Breast epithelium (tissue), 4 donors: ENCODE measurements around the gene RPL10. TPM values are rescaled to one million over a fixed set of nuclear protein-coding genes. Genes with fewer than 3 reads are reported as not detected.

Experiments used
- DNase-seq, 2 donors: peaks; one replicate each; pipeline ENCODE4 v3.0.0-alpha.2; 2019; ENCODE audit warnings: low spot score in 2 of 2
- H3K27ac ChIP-seq, 2 donors: fragments of 200-600 bp; sonication (generic) in 1 of 2; one replicate each; pipeline ENCODE4 v1.5.1; 2016 to 2019; ENCODE audit warnings: mild to moderate bottlenecking in 1 of 2
- H3K27me3 ChIP-seq, 2 donors: fragments of 200-600 bp; sonication (generic) in 1 of 2; one replicate each; pipeline versions ENCODE4 v1.5.1 to v1.6.0; 2017 to 2019; ENCODE audit warnings: control low read depth in 1 of 2, mild to moderate bottlenecking in 1 of 2
- H3K36me3 ChIP-seq: fragments of 200-600 bp; one replicate; pipeline ENCODE4 v1.5.1; 2019
- H3K4me1 ChIP-seq, 2 donors: fragments of 200-600 bp; sonication (generic); one replicate each; pipeline ENCODE4 v1.5.1; 2016 to 2019; ENCODE audit warnings: control low read depth in 1 of 2
- H3K4me3 ChIP-seq, 3 donors: fragments of 200-600 bp; sonication (generic); 1 replicate in 2 of 3; 2 replicates in 1 of 3; pipeline ENCODE4 v1.5.1; 2016 to 2019; ENCODE audit warnings: mild to moderate bottlenecking in 3 of 3, moderate library complexity in 2 of 3
- H3K9me3 ChIP-seq, 2 donors: fragments of 200-600 bp; sonication (generic) in 1 of 2; one replicate each; pipeline ENCODE4 v1.5.1; 2016 to 2019; ENCODE audit warnings: control low read depth in 1 of 2
- CTCF ChIP-seq, 3 donors: fragments of 450-650 bp; IDR thresholded peaks; one replicate each; pipeline ENCODE4 v1.5.1; 2016 to 2017; ENCODE audit warnings: antibody characterized with exemption in 3 of 3, mild to moderate bottlenecking in 3 of 3, moderate library complexity in 3 of 3
- POLR2A ChIP-seq: fragments of 450-650 bp; IDR thresholded peaks from one replicate; pipeline ENCODE4 v1.6.1; 2016; ENCODE audit warnings: antibody characterized with exemption, mild to moderate bottlenecking, moderate library complexity
- POLR2AphosphoS5 ChIP-seq, 3 donors: sonication (generic); formaldehyde crosslinking; IDR thresholded peaks; one replicate each; pipeline ENCODE4 v1.6.1; 2017; ENCODE audit warnings: antibody characterized with exemption in 3 of 3
- intact Hi-C: fragments of 100-400 bp; cut with DNase I; formaldehyde crosslinking; loops from one replicate; pipeline ENCODE4 v1.15.1; 2023; ENCODE audit warnings: low total_unique reads
- total RNA-seq, 3 donors: library from RNA; depleted of rRNA; stranded (reverse); fragments of >200 nt; gene quantifications; one replicate each; pipeline ENCODE4 v1.1.0, GENCODE V29; 2016

The RPL10 gene
- total RNA-seq, 3 donors from 2014 or later, result 8,496 to 9,265 (median 8,695) TPM

GRCh38 chrX:154365997-154366665, 32.0 kb upstream of the RPL10 start:
- no peak for TF ChIP-seq POLR2AphosphoS5 (IDR thresholded peaks at IDR 0.05)
- TF ChIP-seq CTCF (IDR thresholded peaks at IDR 0.05), result no peak
- TF ChIP-seq POLR2A, result no peak
- no peaks in the 10 kb centered on the region for H3K9me3 ChIP-seq
- no peaks in the 10 kb centered on the region for H3K36me3 ChIP-seq
- peak overlapping the region; percentile 91 to 97 for H3K27ac ChIP-seq
- DNase-seq, result no peak
- intact Hi-C loops, result no loop called here
- H3K4me1 ChIP-seq, result no peaks in the 10 kb centered on the region
- no peak overlapping the region for H3K4me3 ChIP-seq
- H3K27me3 ChIP-seq, result peaks cover 0 to 3% of the 10 kb centered on the region in 2 donors

- H3K9me3 ChIP-seq, result no peaks in the 10 kb centered on the region
- no peak for TF ChIP-seq POLR2AphosphoS5 (IDR thresholded peaks at IDR 0.05)
- H3K36me3 ChIP-seq, result no peaks in the 10 kb centered on the region
- H3K4me3 ChIP-seq, result no peak overlapping the region
- peak in 1 of 2 donors; percentile 52 for DNase-seq
- H3K4me1 ChIP-seq, result no peaks in the 10 kb centered on the region
- intact Hi-C loops, result no loop called here
- H3K27ac ChIP-seq, result peak overlapping the region; percentile 91 to 97
- peaks cover 0 to 3% of the 10 kb centered on the region in 2 donors for H3K27me3 ChIP-seq
Observed at GRCh38 chrX:154366666-154367055, 31.5 kb upstream of the RPL10 start.

GRCh38 chrX:154367474-154368308, 30.5 kb upstream of the RPL10 start:
- TF ChIP-seq POLR2AphosphoS5 (IDR thresholded peaks at IDR 0.05), result no peak
- no peak for TF ChIP-seq CTCF (IDR thresholded peaks at IDR 0.05)
- no peak for TF ChIP-seq POLR2A
- Histone ChIP-seq H3K27ac (peak overlapping the region; percentile 91 to 97), H3K27me3 (peaks cover 0 to 8% of the 10 kb centered on the region in 2 donors), H3K4me3 (peak overlapping the region in 2 of 3 donors; percentile 68 to 79), H3K4me1 (no peaks in the 10 kb centered on the region), H3K9me3 (no peaks in the 10 kb centered on the region), H3K36me3 (no peaks in the 10 kb centered on the region)
- DNase-seq, result no peak
- intact Hi-C loops, result no loop called here

GRCh38 chrX:154368630-154369448, 29.3 kb upstream of the RPL10 start:
- Histone ChIP-seq H3K27me3 (peaks cover 0 to 18% of the 10 kb centered on the region in 2 donors), H3K4me1 (no peaks in the 10 kb centered on the region), H3K36me3 (no peaks in the 10 kb centered on the region), H3K4me3 (peak overlapping the region; percentile 68 to 79 (median 68)), H3K27ac (peak overlapping the region; percentile 91 to 97), H3K9me3 (no peaks in the 10 kb centered on the region)
- TF ChIP-seq CTCF (IDR thresholded peaks at IDR 0.05), result no peak
- peak in 2 of 3 donors; percentile 25 to 41 for TF ChIP-seq POLR2AphosphoS5 (IDR thresholded peaks at IDR 0.05)
- intact Hi-C loops, result no loop called here
- peak in 1 of 2 donors; percentile 78 for DNase-seq

GRCh38 chrX:154369449-154370299, 28.5 kb upstream of the RPL10 start:
- TF ChIP-seq CTCF (IDR thresholded peaks at IDR 0.05) (no peak), POLR2AphosphoS5 (IDR thresholded peaks at IDR 0.05) (peak; percentile 13 to 43 (median 34))
- H3K4me1 ChIP-seq, result no peaks in the 10 kb centered on the region
- peak; percentile 61 to 86 for DNase-seq

More at GRCh38 chrX:154369449-154370299, 28.5 kb upstream of the RPL10 start:
- intact Hi-C loops, result no loop called here
- Histone ChIP-seq H3K36me3 (no peaks in the 10 kb centered on the region), H3K27ac (peak overlapping the region; percentile 91 to 97), H3K27me3 (peaks cover 0 to 18% of the 10 kb centered on the region in 2 donors), H3K4me3 (peak overlapping the region; percentile 68 to 79 (median 68)), H3K9me3 (no peaks in the 10 kb centered on the region)
